ENCODE data around the gene DHX35.

DNA sequence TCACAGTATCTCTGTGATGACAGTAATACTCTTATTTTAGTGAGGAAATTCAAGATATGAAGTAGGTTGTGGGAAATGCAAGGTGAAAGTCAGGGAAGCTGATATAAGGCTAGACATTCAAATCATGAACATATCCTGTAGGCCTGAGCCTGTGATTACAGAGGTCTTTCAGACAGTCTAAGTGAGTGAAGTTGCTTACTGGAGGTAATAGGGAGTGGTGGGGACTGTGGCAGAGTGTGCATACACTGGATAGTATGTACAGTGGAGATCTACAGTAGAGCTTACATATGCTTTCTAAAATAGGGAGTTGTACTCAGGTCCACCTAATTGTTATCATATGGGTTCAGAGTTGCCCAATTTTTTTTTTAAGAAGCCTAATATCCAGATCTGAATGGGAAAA is 3.1 kb downstream of the DHX35 start:
- TF ChIP-seq EZH2 (IDR thresholded peaks at IDR 0.05; ENCODE audit: insufficient read depth, poor library complexity, severe bottlenecking) (no peak), EZH2phosphoT487 (IDR thresholded peaks at IDR 0.05; ENCODE audit: insufficient read depth, low read depth) (no peak)

Data from GM23248 (cell line).